GM10248 (cell line): ENCODE results near the gene ENAH.

Source experiments
- CTCF ChIA-PET: fragments of 300-600 bp; sonication (Branson Sonifier 250); formaldehyde crosslinking; extraction: SDS; loops from one replicate; lab custom pipeline; 2021; ENCODE audit warnings: antibody characterized with exemption; lab: Yijun Ruan, JAX
- POLR2A ChIA-PET: fragments of 350-650 bp; sonication (Branson Sonifier 250); formaldehyde crosslinking; extraction: SDS; loops from one replicate; lab custom pipeline; 2020; ENCODE audit warnings: antibody characterized with exemption; lab: Yijun Ruan, JAX
- DNase-seq: peaks from one replicate; pipeline ENCODE4 v3.0.0; 2012; ENCODE audit errors: extremely low spot score
- CTCF ChIP-seq: IDR thresholded peaks from 2 replicates; pipeline ENCODE4 v1.5.1; 2012; ENCODE audit warnings: mild to moderate bottlenecking, low read depth; ENCODE audit errors: extremely low read depth, missing control alignments, control extremely low read depth

Gene ENAH

GRCh38 chr1:225482421-225482950, 170.4 kb downstream of the ENAH start:
- TF ChIP-seq CTCF, result no peak
- ChIA-PET POLR2A (no interaction called here), CTCF (interaction anchor here (1.0 to 6.0 kb wide), 14 partner anchors 9 to 502 kb away, joined by 3 to 23 read pairs (median 5); partner anchors contain the start of gene SRP9)
- DNase-seq, result peak; percentile 2

DNA sequence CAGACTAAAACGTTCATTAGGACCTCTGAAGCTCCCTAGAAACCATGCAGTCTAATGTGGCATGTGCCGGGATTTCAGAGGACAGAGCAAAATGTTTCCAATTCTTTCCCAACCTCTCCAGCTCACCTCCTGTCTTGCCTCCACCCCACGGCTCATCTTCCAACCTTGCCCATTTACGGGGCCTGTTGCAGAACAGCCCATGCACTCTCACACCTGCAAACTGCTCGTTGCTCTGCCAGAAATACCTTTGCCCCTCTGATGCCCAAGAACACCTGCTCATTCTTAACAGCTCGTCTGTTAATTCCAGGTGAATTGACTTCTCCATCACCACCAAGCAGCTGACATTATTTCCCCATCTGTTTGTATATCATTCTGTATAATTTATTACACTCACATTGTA, 171.2 kb downstream of the ENAH start:
- ChIA-PET CTCF (interaction anchor here (0.8 to 6.0 kb wide), 20 partner anchors 8 to 503 kb away, joined by 3 to 23 read pairs (median 5); partner anchors contain the start of genes SRP9 and TMEM63A), POLR2A (no interaction called here)
- no peak for TF ChIP-seq CTCF
- DNase-seq, result peak; percentile 3

- ChIA-PET POLR2A (no interaction called here), CTCF (interaction anchor here (0.6 to 6.0 kb wide), 21 partner anchors 9 to 504 kb away, joined by 3 to 23 read pairs (median 5); partner anchors contain the start of genes SRP9 and TMEM63A)
- peak; percentile 70 for DNase-seq
- TF ChIP-seq CTCF, result peak; percentile 75
Observed at GRCh38 chr1:225480825-225481434, 172.0 kb downstream of the ENAH start.

GRCh38 chr1:225479996-225480720, 172.8 kb downstream of the ENAH start:
- ChIA-PET CTCF (interaction anchor here (1.0 to 6.0 kb wide), 16 partner anchors 10 to 482 kb away, joined by 3 to 23 read pairs (median 6); partner anchors contain the start of genes SRP9 and TMEM63A), POLR2A (no interaction called here)
- TF ChIP-seq CTCF, result no peak
- DNase-seq, result peak; percentile 5

GRCh38 chr1:225479341-225479740, 173.6 kb downstream of the ENAH start:
- ChIA-PET POLR2A (no interaction called here), CTCF (interaction anchor here (0.9 to 8.2 kb wide), 8 partner anchors 11 to 509 kb away, joined by 3 to 129 read pairs (median 6); no protein-coding TSS in a partner anchor)
- TF ChIP-seq CTCF, result no peak
- no peak for DNase-seq

- ChIA-PET CTCF (interaction anchor here (0.8 to 8.2 kb wide), 8 partner anchors 8 to 500 kb away, joined by 3 to 129 read pairs (median 8); partner anchors contain the start of gene SRP9), POLR2A (no interaction called here)
- no peak for TF ChIP-seq CTCF
- no peak for DNase-seq
Observed at GRCh38 chr1:225477296-225477911, 175.5 kb downstream of the ENAH start.
